Psoas muscle (tissue), 8 donors: Measurements from ENCODE around the gene HORMAD2. TPM values are rescaled to one million over a fixed set of nuclear protein-coding genes. Genes with fewer than 3 reads are reported as not detected.

Experiments used
- ATAC-seq, 4 donors: fragments of 200-7000 bp; cut with Tn5 transposase; one replicate each; pipeline ENCODE4 v1.9.1; 2020; ENCODE audit warnings: moderate library complexity in 3 of 4, mild to moderate bottlenecking in 2 of 4
- DNase-seq, 2 donors: peaks; one replicate each; pipeline ENCODE4 v3.0.0-alpha.2; 2020
- H3K27ac ChIP-seq: fragments of 200-600 bp; one replicate; pipeline ENCODE4 v1.8.0; 2022
- H3K27me3 ChIP-seq, 3 donors: fragments of 200-600 bp in 1 of 3; one replicate each; pipeline versions ENCODE4 v1.6.1 to v1.8.0; 2013 to 2022; ENCODE audit warnings: low read length in 2 of 3, mild to moderate bottlenecking in 2 of 3, moderate library complexity in 1 of 3; ENCODE audit not compliant: insufficient read depth in 3 of 3
- H3K36me3 ChIP-seq, 2 donors: fragments of 200-600 bp in 1 of 2; one replicate each; pipeline versions ENCODE4 v1.6.1 to v1.8.0; 2013 to 2022; ENCODE audit warnings: low read depth in 1 of 2, mild to moderate bottlenecking in 1 of 2, moderate library complexity in 1 of 2; ENCODE audit not compliant: insufficient read depth in 1 of 2
- H3K4me1 ChIP-seq: fragments of 200-600 bp; one replicate; pipeline ENCODE4 v1.8.0; 2022
- H3K4me3 ChIP-seq: fragments of 200-600 bp; one replicate; pipeline ENCODE4 v1.8.0; 2022; ENCODE audit warnings: mild to moderate bottlenecking
- H3K9me3 ChIP-seq: fragments of 200-600 bp; one replicate; pipeline ENCODE4 v1.8.0; 2022
- CTCF ChIP-seq: fragments of 200-600 bp; IDR thresholded peaks from one replicate; pipeline ENCODE4 v1.8.0; 2022; ENCODE audit warnings: antibody characterized with exemption
- WGBS, 3 donors: extraction: QIAGEN DNeasy Blood & Tissue Kit; methylation state at CpG; one replicate each; pipeline versions ENCODE4 v1.1.6 to v1.1.7; 2013; 5-methylcytosine and 5-hydroxymethylcytosine counted together
- intact Hi-C, 2 donors: fragments of 100-400 bp; cut with DNase I; formaldehyde crosslinking; loops; one replicate each; pipeline versions ENCODE4 v1.11.0 to v1.14.2; 2022
- polyA plus RNA-seq, 3 donors: library from polyadenylated mRNA; stranded (reverse); fragments of 200-250 nt; gene quantifications; one replicate each; pipeline ENCODE4 v1.2.3, GENCODE V29; 2013
- total RNA-seq, 4 donors: library from RNA; stranded (reverse); fragmentation: NEBNext Ultra II Directional in 2 of 4; extraction: Animal tissue kit (Norgen Biotek cat#: 25700) in 2 of 4; gene quantifications; one replicate each; pipeline versions ENCODE4 v1.2.1 to v1.2.4, GENCODE V29; 2021 to 2023
- donor health status: healthy with polysubstance abuse.
- donor health status: DM: no; HTN: no; CAD: no; lungs with moderate emphysema.
- donor health status: Bipolar disorder and iron deficiency.
- donor health status: healthy.
- donor health status: DM: yes; HTN: yes; CAD: no.
- donor health status: DM: no; HTN: no; CAD: no.
- donor health status: DM: no; HTN: no; CAD: no.
- donor health status: DM: yes; HTN: yes; CAD: no.

The HORMAD2 gene
- total and polyA plus RNA-seq, 7 donors, result not detected

- ATAC-seq, result no peak
- no peaks in the 10 kb centered on the region for H3K4me1 ChIP-seq
- H3K27me3 ChIP-seq, result peaks cover 0 to 7% (median 2%) of the 10 kb centered on the region in 3 donors
- no peak overlapping the region for H3K27ac ChIP-seq
- H3K4me3 ChIP-seq, result no peak overlapping the region
- no peak for TF ChIP-seq CTCF
- no peaks in the 10 kb centered on the region for H3K9me3 ChIP-seq
- no peak for DNase-seq
- WGBS, 3 donors, result 88 to 90% (median 89%) methylated on average over 1 of the region's 1 CpG
- intact Hi-C loops, result no loop called here
- no peaks in the 10 kb centered on the region for H3K36me3 ChIP-seq
These were observed 36.3 kb downstream of the HORMAD2 start for GRCh38 chr22:30116362-30117117.

GRCh38 chr22:30117256-30117655 lies 37.0 kb downstream of the HORMAD2 start:
- no peak for TF ChIP-seq CTCF
- 98 to 100% (median 99%) methylated on average over 3 of the region's 3 CpGs for WGBS, 3 donors
- intact Hi-C loops, result no loop called here
- no peak overlapping the region for H3K27ac ChIP-seq
- H3K36me3 ChIP-seq, result no peaks in the 10 kb centered on the region
- DNase-seq (no peak), ATAC-seq (no peak)
- H3K9me3 ChIP-seq, result no peaks in the 10 kb centered on the region
- peaks cover 0 to 14% (median 2%) of the 10 kb centered on the region in 3 donors for H3K27me3 ChIP-seq
- H3K4me1 ChIP-seq, result no peaks in the 10 kb centered on the region
- no peak overlapping the region for H3K4me3 ChIP-seq

GRCh38 chr22:30118291-30118690 lies 38.0 kb downstream of the HORMAD2 start:
- no peak for TF ChIP-seq CTCF
- 90 to 93% (median 92%) methylated on average over 2 of the region's 2 CpGs for WGBS, 3 donors
- intact Hi-C loops, result no loop called here
- no peak overlapping the region for H3K27ac ChIP-seq
- DNase-seq, result no peak
- no peaks in the 10 kb centered on the region for H3K4me1 ChIP-seq
- no peak for ATAC-seq
- no peaks in the 10 kb centered on the region for H3K9me3 ChIP-seq
- no peaks in the 10 kb centered on the region for H3K36me3 ChIP-seq
- H3K27me3 ChIP-seq, result peaks cover 0 to 18% (median 2%) of the 10 kb centered on the region in 3 donors
- no peak overlapping the region for H3K4me3 ChIP-seq

- H3K4me3 ChIP-seq, result no peak overlapping the region
- no peaks in the 10 kb centered on the region for H3K36me3 ChIP-seq
- H3K9me3 ChIP-seq, result no peaks in the 10 kb centered on the region
- peaks cover 0 to 25% (median 0%) of the 10 kb centered on the region in 3 donors for H3K27me3 ChIP-seq
- no peaks in the 10 kb centered on the region for H3K4me1 ChIP-seq
- WGBS, 3 donors, result 22 to 24% (median 24%) methylated on average over 6 of the region's 6 CpGs
- DNase-seq (no peak), ATAC-seq (no peak)
- no peak overlapping the region for H3K27ac ChIP-seq
- TF ChIP-seq CTCF, result no peak
- intact Hi-C loops, result no loop called here
These were observed 41.7 kb downstream of the HORMAD2 start for GRCh38 chr22:30121960-30122359.

- H3K9me3 ChIP-seq, result no peaks in the 10 kb centered on the region
- no peak for TF ChIP-seq CTCF
- WGBS, 3 donors, result 100% methylated on average over 1 of the region's 1 CpG
- H3K27ac ChIP-seq, result no peak overlapping the region
- H3K27me3 ChIP-seq, result peaks cover 0 to 30% (median 0%) of the 10 kb centered on the region in 3 donors
- H3K4me1 ChIP-seq, result no peaks in the 10 kb centered on the region
- H3K36me3 ChIP-seq, result no peaks in the 10 kb centered on the region
- DNase-seq, result no peak
- intact Hi-C loops, result no loop called here
- no peak for ATAC-seq
- H3K4me3 ChIP-seq, result no peak overlapping the region
These were observed 43.2 kb downstream of the HORMAD2 start for GRCh38 chr22:30123463-30123862.
